ENCODE results near the gene DNAJB1. TPM values are rescaled to one million over a fixed set of nuclear protein-coding genes. Genes with fewer than 3 reads are reported as not detected.
A peak's percentile ranks its signal among the peaks of the same experiment; 100 is the strongest.
"Not testable (repeated sequence)": the region's sequence is repeated elsewhere in the genome, so short reads cannot be mapped to it uniquely, and the experiment has no call there.

Gene DNAJB1
- total RNA-seq, 1 donor from 2014 or later: 39.1 TPM

- Histone ChIP-seq H3K27ac (ENCODE audit: low read depth, low read length) (peak overlapping the region; percentile 42), H3K4me1 (ENCODE audit: control insufficient read depth in 3 of 3, insufficient read depth in 3 of 3, low read length in 3 of 3) (peaks cover 48 to 71% (median 65%) of the 10 kb centered on the region in 3 donors)
Measured at GRCh38 chr19:14554382-14554812, 36.2 kb upstream of the DNAJB1 start.

DNA sequence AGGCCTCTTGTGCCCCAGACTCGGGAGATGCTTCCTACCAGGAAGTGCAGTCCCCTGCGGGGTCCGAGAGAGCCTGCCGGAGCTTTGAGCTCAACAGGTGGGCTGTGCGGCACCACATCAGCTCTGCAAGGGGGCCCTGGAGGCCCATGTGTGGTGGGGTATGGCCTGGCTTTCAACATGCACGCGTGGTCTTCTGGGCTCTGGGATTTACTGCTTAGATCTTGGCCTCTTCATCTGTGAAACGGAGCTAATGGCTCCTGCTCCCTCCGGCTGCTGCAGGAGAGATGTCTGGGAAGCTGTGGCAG lies 35.7 kb upstream of the DNAJB1 start:
- Histone ChIP-seq H3K4me3 (ENCODE audit: low read length in 3 of 3) (peak overlapping the region in 2 of 3 donors; percentile 21 to 41), H3K36me3 (ENCODE audit: control insufficient read depth in 3 of 3, insufficient read depth in 3 of 3, low read length in 3 of 3) (peaks cover 7 to 20% (median 15%) of the 10 kb centered on the region in 3 donors), H3K9ac (ENCODE audit: low read depth in 1 of 3, low read length in 3 of 3) (peak overlapping the region; percentile 2 to 73 (median 51)), H3K27ac (ENCODE audit: low read depth, low read length) (peak overlapping the region; percentile 64), H3K4me1 (ENCODE audit: control insufficient read depth in 3 of 3, insufficient read depth in 3 of 3, low read length in 3 of 3) (peaks cover 48 to 69% (median 64%) of the 10 kb centered on the region in 3 donors), H3K27me3 (ENCODE audit: control insufficient read depth in 3 of 3, insufficient read depth in 3 of 3, low read length in 3 of 3) (no peaks in the 10 kb centered on the region), H3K9me3 (ENCODE audit: control insufficient read depth in 3 of 3, low read length in 3 of 3) (no peaks in the 10 kb centered on the region)

More at GRCh38 chr19:14554382-14554812, 36.2 kb upstream of the DNAJB1 start:
- H3K36me3 ChIP-seq (ENCODE audit: control insufficient read depth in 3 of 3, insufficient read depth in 3 of 3, low read length in 3 of 3): peaks cover 6 to 18% (median 14%) of the 10 kb centered on the region in 3 donors
- H3K4me3 ChIP-seq (ENCODE audit: low read length in 3 of 3): peak overlapping the region in 1 of 3 donors; percentile 38
- H3K27me3 ChIP-seq (ENCODE audit: control insufficient read depth in 3 of 3, insufficient read depth in 3 of 3, low read length in 3 of 3): no peaks in the 10 kb centered on the region
- H3K9me3 ChIP-seq (ENCODE audit: control insufficient read depth in 3 of 3, low read length in 3 of 3): no peaks in the 10 kb centered on the region
- H3K9ac ChIP-seq (ENCODE audit: low read depth in 1 of 3, low read length in 3 of 3): peak overlapping the region in 2 of 3 donors; percentile 51 to 73

DNA sequence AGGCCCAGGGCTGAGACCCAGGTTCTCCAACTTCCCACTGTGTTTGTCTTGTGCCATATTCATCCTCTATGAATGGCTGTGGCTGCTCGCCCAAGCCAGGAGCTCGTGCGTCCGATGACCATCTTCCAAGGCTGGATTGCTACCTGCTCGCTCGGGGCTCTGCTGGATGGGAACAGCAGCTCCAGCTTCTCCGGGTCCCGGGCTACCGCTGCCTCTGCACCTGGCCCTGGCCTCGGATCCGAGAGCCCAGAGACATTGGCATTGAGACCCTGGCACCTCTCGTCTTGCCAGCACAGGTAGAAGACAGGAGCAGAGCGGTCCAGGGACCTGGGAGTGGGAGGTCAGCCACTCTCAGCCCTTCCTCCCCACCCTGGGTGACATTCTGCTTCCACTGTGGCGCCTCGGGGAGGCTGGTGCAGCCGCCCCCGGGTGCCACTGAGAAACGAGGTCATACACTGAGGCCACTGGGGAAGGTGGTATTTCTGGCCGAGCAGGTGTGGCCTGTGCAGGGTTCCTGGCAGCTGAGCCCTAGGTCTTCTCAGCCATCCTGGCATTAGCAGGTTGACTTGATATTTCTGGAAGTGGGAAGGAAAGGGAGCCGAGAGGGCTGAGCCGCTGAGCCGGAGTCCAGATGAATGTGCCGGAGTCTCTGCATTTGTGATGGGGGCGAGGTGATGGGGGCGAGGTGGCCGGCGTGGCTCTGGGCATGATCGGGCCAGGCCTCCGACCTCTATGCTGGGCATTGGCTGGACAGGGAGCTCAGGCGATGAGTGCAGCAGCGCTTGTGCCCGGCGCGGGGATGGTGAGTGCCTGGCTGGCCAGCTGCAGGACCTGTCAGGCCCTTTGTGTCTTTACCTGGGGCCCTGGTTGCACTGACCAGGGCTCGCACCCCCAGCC lies 35.1 kb upstream of the DNAJB1 start:
- peak overlapping the region in 2 of 3 donors; percentile 21 to 41 for H3K4me3 ChIP-seq (ENCODE audit: low read length in 3 of 3)
- H3K27ac ChIP-seq (ENCODE audit: low read depth, low read length): peak overlapping the region; percentile 64
- H3K4me1 ChIP-seq (ENCODE audit: control insufficient read depth in 3 of 3, insufficient read depth in 3 of 3, low read length in 3 of 3): peaks cover 48 to 63% (median 58%) of the 10 kb centered on the region in 3 donors

DNA sequence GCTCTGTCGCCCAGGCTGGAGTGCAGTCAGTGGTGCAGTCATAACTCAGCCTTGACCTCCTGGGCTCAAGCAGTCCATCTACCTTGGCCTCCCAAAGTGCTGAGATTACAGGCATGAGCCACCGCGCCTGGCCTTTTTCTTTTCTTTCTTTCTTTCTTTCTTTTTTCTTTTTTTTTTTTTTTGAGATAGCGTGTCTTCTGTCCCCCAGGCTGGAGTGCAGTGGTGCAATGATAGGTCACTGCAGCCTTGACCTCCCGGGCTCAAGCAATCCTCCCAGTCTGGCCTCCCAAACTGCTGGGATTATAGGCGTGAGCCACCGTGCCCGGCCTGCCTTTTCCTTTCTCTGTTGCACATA lies 33.8 kb upstream of the DNAJB1 start:
- H3K9me3 ChIP-seq (ENCODE audit: control insufficient read depth in 3 of 3, low read length in 3 of 3); H3K9ac ChIP-seq (ENCODE audit: low read depth in 1 of 3, low read length in 3 of 3); H3K4me3 ChIP-seq (ENCODE audit: low read length in 3 of 3); H3K27me3 ChIP-seq (ENCODE audit: control insufficient read depth in 3 of 3, insufficient read depth in 3 of 3, low read length in 3 of 3); H3K27ac ChIP-seq (ENCODE audit: low read depth, low read length): not testable (repeated sequence)
- Histone ChIP-seq H3K4me1 (ENCODE audit: control insufficient read depth in 3 of 3, insufficient read depth in 3 of 3, low read length in 3 of 3) (peaks cover 48 to 63% (median 57%) of the 10 kb centered on the region in 3 donors), H3K36me3 (ENCODE audit: control insufficient read depth in 3 of 3, insufficient read depth in 3 of 3, low read length in 3 of 3) (peaks cover 14 to 25% (median 22%) of the 10 kb centered on the region in 3 donors)

More for the DNA sequence above, 35.1 kb upstream of the DNAJB1 start:
- peak overlapping the region; percentile 53 to 73 (median 61) for H3K9ac ChIP-seq (ENCODE audit: low read depth in 1 of 3, low read length in 3 of 3)
- H3K36me3 ChIP-seq (ENCODE audit: control insufficient read depth in 3 of 3, insufficient read depth in 3 of 3, low read length in 3 of 3): peaks cover 13 to 23% (median 20%) of the 10 kb centered on the region in 3 donors
- H3K27me3 ChIP-seq (ENCODE audit: control insufficient read depth in 3 of 3, insufficient read depth in 3 of 3, low read length in 3 of 3): no peaks in the 10 kb centered on the region
- H3K9me3 ChIP-seq (ENCODE audit: control insufficient read depth in 3 of 3, low read length in 3 of 3): no peaks in the 10 kb centered on the region

GRCh38 chr19:14551134-14552005 lies 33.2 kb upstream of the DNAJB1 start:
- not testable (repeated sequence) for H3K9me3 ChIP-seq (ENCODE audit: control insufficient read depth in 3 of 3, low read length in 3 of 3); H3K4me3 ChIP-seq (ENCODE audit: low read length in 3 of 3); H3K27me3 ChIP-seq (ENCODE audit: control insufficient read depth in 3 of 3, insufficient read depth in 3 of 3, low read length in 3 of 3); H3K27ac ChIP-seq (ENCODE audit: low read depth, low read length)
- Histone ChIP-seq H3K4me1 (ENCODE audit: control insufficient read depth in 3 of 3, insufficient read depth in 3 of 3, low read length in 3 of 3) (peaks cover 46 to 64% (median 52%) of the 10 kb centered on the region in 3 donors), H3K36me3 (ENCODE audit: control insufficient read depth in 3 of 3, insufficient read depth in 3 of 3, low read length in 3 of 3) (peaks cover 14 to 25% (median 22%) of the 10 kb centered on the region in 3 donors), H3K9ac (ENCODE audit: low read depth in 1 of 3, low read length in 3 of 3) (peak overlapping the region; percentile 32 to 51 (median 45))

- H3K27ac ChIP-seq (ENCODE audit: low read depth, low read length): peak overlapping the region; percentile 36
- no peaks in the 10 kb centered on the region for H3K9me3 ChIP-seq (ENCODE audit: control insufficient read depth in 3 of 3, low read length in 3 of 3)
- H3K4me1 ChIP-seq (ENCODE audit: control insufficient read depth in 3 of 3, insufficient read depth in 3 of 3, low read length in 3 of 3): peaks cover 47 to 67% (median 51%) of the 10 kb centered on the region in 3 donors
Measured at GRCh38 chr19:14550201-14550754, 32.1 kb upstream of the DNAJB1 start.

GRCh38 chr19:14545716-14546082 lies 27.5 kb upstream of the DNAJB1 start:
- peak overlapping the region; percentile 90 for H3K27ac ChIP-seq (ENCODE audit: low read depth, low read length)
- H3K9me3 ChIP-seq (ENCODE audit: control insufficient read depth in 3 of 3, low read length in 3 of 3): no peaks in the 10 kb centered on the region
- H3K27me3 ChIP-seq (ENCODE audit: control insufficient read depth in 3 of 3, insufficient read depth in 3 of 3, low read length in 3 of 3): no peaks in the 10 kb centered on the region
- peaks cover 8 to 29% (median 14%) of the 10 kb centered on the region in 3 donors for H3K36me3 ChIP-seq (ENCODE audit: control insufficient read depth in 3 of 3, insufficient read depth in 3 of 3, low read length in 3 of 3)
- peak overlapping the region; percentile 48 to 65 (median 58) for H3K4me3 ChIP-seq (ENCODE audit: low read length in 3 of 3)
- H3K4me1 ChIP-seq (ENCODE audit: control insufficient read depth in 3 of 3, insufficient read depth in 3 of 3, low read length in 3 of 3): peaks cover 31 to 52% (median 35%) of the 10 kb centered on the region in 3 donors
- peak overlapping the region; percentile 52 to 88 (median 86) for H3K9ac ChIP-seq (ENCODE audit: low read depth in 1 of 3, low read length in 3 of 3)

More at GRCh38 chr19:14550201-14550754, 32.1 kb upstream of the DNAJB1 start:
- peaks cover 14 to 25% (median 21%) of the 10 kb centered on the region in 3 donors for H3K36me3 ChIP-seq (ENCODE audit: control insufficient read depth in 3 of 3, insufficient read depth in 3 of 3, low read length in 3 of 3)
- H3K9ac ChIP-seq (ENCODE audit: low read depth in 1 of 3, low read length in 3 of 3): peak overlapping the region in 2 of 3 donors; percentile 50 to 51
- no peak overlapping the region for H3K4me3 ChIP-seq (ENCODE audit: low read length in 3 of 3)
- H3K27me3 ChIP-seq (ENCODE audit: control insufficient read depth in 3 of 3, insufficient read depth in 3 of 3, low read length in 3 of 3): no peaks in the 10 kb centered on the region

DNA sequence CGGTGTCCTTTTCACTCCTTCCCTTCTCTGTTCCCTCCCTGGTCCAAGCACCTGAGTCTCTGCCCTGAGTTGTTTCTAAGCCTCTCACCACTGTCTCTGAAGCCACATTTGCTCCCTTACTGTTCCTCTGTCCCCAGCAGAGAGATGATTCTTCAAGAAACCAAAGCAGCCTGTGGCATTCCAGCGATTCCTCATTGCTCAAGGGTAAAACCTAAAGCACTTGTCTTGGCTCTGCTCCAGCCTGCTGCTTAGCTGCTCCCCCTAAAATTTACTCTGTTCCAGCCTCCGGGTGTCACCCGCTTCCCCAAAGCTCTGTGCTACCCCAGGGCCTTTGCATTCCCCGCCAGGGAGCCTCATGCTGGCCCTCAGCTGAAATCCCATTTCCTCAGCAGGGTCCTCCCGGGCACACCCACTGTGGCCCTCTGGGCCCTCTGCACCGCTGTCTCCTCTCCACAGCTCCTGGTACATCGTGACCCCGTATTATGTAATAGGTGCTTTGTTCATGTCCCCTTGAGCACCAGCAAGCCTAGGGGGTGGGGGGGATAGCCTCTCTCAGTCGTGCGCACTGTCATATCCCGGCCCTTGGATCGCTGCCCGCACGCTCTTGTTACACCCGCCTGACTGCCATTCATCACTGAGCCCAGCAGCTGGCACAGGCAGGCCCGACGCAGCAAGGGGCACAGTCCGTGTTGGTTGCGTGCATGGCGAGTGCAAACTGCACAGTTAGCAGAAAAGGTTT lies 26.9 kb upstream of the DNAJB1 start:
- peak overlapping the region; percentile 52 to 88 (median 86) for H3K9ac ChIP-seq (ENCODE audit: low read depth in 1 of 3, low read length in 3 of 3)
- H3K27me3 ChIP-seq (ENCODE audit: control insufficient read depth in 3 of 3, insufficient read depth in 3 of 3, low read length in 3 of 3): no peaks in the 10 kb centered on the region
- no peaks in the 10 kb centered on the region for H3K9me3 ChIP-seq (ENCODE audit: control insufficient read depth in 3 of 3, low read length in 3 of 3)
- peaks cover 8 to 25% (median 13%) of the 10 kb centered on the region in 3 donors for H3K36me3 ChIP-seq (ENCODE audit: control insufficient read depth in 3 of 3, insufficient read depth in 3 of 3, low read length in 3 of 3)
- H3K4me3 ChIP-seq (ENCODE audit: low read length in 3 of 3): peak overlapping the region; percentile 48 to 65 (median 58)
- H3K4me1 ChIP-seq (ENCODE audit: control insufficient read depth in 3 of 3, insufficient read depth in 3 of 3, low read length in 3 of 3): peaks cover 26 to 47% (median 30%) of the 10 kb centered on the region in 3 donors
- peak overlapping the region; percentile 90 for H3K27ac ChIP-seq (ENCODE audit: low read depth, low read length)

GRCh38 chr19:14544047-14544446 lies 25.9 kb upstream of the DNAJB1 start:
- H3K27me3 ChIP-seq (ENCODE audit: control insufficient read depth in 3 of 3, insufficient read depth in 3 of 3, low read length in 3 of 3): no peaks in the 10 kb centered on the region
- H3K36me3 ChIP-seq (ENCODE audit: control insufficient read depth in 3 of 3, insufficient read depth in 3 of 3, low read length in 3 of 3): peaks cover 8 to 25% (median 11%) of the 10 kb centered on the region in 3 donors
- H3K9ac ChIP-seq (ENCODE audit: low read depth in 1 of 3, low read length in 3 of 3): peak overlapping the region in 1 of 3 donors; percentile 86
- H3K9me3 ChIP-seq (ENCODE audit: control insufficient read depth in 3 of 3, low read length in 3 of 3): no peaks in the 10 kb centered on the region
- no peak overlapping the region for H3K27ac ChIP-seq (ENCODE audit: low read depth, low read length)
- H3K4me1 ChIP-seq (ENCODE audit: control insufficient read depth in 3 of 3, insufficient read depth in 3 of 3, low read length in 3 of 3): peaks cover 26 to 48% (median 27%) of the 10 kb centered on the region in 3 donors
- H3K4me3 ChIP-seq (ENCODE audit: low read length in 3 of 3): no peak overlapping the region

Measured in skeletal muscle tissue (tissue), 4 donors.